Activated CD8-positive, alpha-beta memory T cell treated with anti-CD3 and anti-CD28 coated beads for 48 hours (primary cell): Measurements from ENCODE around the gene ARHGAP8.

ENCODE experiments used
- DNase-seq, 3 experiments: peaks; one replicate each; pipeline ENCODE4 v3.0.0-alpha.2; 2020; ENCODE audit warnings: low read depth in 2 of 3, low spot score in 2 of 3

ARHGAP8 gene

DNA sequence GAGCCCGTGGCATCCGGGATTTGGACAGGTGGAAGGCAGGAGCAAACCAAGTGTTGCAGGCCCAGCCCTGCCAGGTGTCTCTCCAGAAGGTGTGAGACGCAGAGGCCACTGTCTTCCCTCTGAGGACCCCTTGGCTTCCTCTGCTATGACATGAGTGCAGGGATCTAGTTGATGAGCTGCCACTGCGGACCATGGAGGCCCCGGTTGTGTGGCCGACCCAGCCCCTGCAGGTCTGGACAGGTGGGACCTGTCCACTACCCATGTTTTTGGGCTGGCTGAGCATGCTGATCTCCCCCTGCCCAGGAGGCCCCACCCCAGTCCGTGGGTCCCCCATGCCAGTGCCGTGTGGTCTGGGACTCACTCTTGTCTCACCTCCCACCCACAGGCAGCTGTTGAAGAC lies 27.5 kb upstream of the ARHGAP8 start:
- DNase-seq = no peak

DNA sequence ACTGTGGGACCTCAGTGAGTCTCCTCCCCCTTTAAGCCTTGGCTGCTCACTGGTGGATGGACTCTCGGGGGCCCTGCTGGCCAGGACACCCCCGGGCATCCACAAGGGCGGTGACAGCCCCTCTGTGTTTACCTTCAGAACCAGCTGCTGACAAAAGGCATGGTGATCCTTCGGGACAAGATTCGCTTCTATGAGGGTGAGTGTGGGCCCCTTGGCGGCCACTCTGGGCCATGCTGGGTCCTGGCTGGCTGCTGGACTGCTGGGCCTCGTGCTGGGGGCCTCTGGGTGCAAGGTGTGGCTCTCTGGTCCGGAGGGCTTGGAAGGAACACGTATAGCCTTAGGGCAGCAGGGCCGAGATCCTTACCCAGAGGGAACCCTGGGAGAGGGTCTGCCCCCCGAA lies 25.9 kb upstream of the ARHGAP8 start:
- no peak for DNase-seq

DNA sequence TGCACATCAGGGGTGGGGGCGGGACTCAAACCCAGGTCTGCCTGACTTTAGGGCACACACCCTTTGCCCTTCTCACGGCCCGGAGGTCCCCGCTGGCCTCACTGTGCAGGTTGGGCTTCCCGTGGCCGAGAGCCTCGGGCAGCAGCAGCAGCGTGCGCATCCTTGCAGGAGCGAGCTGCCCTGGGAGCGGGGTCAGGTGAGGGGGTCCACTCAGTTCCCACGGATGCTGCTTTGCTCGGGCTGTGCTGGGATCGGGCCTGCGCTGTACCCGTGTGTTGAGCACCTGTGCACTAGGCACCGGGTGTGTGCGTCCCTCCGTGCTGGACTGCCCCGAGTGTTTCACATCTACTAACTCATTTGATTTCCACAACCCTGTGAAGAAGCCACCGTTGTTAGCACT lies 25.2 kb upstream of the ARHGAP8 start:
- DNase-seq = no peak

DNA sequence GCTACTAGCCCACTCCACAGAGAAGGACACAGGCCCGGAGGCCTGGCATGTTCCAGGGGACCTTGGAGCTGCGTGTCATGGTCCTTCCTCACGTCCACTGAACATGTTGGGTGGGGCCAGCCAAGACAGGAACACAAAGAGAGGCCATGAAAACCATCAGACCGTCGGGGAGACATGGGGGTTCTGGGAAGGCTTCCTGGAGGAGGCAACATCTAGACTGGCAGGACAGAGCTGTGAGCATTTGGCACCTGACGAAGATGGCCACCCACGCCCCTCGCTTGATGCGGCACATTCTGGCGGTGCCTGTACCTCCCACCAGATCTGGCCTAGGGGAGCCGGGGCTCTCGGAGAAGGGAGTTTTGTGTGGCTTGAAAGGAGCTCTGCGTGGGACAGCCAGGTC lies 24.7 kb upstream of the ARHGAP8 start:
- no peak for DNase-seq

DNA sequence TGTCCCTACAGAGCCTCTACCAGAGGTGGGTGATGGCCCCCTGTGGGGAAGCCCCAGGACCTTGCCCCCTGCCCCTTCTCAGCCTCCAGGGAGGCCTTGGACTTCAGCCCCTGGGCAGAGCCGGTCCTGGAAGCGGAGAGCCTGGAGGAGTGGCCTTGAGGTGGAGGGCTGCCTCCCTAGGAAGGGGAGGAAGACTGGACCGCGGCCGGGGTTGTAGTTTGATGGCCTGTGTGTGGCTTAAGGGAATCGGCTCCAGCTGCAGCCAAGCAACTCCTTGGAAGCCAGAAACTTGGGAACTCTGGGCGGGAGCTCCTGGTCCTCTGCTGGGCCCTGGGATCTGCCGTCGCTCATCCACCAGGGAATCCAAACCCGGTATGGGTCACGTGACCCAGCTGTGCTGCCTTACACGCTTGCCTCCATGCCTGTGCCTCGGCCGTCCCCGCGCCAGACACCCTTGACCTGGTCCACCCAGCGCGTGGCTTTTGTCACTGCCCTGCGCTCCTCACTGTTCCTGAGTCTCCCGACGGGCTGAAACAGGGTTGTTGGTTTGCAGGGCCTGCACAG lies 23.5 kb upstream of the ARHGAP8 start:
- no peak for DNase-seq

DNA sequence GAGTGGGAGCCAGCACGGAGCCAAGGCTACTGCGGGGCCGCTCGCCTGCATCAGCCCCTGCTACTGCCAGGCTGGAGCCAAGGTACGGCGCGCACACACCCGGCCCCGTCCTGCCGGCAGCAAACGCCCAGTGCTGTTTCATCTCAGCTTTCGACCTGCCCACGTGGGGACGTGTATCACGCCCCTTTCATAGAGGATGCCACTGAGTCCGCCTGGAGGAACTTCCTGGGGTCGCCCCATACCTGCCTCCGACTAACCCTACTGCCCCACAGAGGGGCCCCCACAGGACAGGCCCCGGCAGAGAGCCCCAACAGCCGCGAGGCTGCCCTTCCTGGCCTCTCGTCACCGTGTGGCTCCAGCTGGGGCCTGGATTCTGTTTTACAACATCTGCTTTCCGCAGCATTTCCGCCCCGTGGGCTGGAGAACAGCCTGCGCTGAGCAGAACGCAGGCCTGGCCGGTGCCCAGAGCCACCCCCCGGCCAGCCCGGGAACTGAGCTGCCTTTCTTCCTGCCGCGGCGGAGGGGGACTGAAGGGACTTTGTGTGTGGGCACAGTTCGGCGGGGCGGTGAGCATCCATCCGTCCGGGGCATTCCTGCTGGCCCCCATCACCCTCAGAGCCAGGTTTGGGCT lies 22.9 kb upstream of the ARHGAP8 start:
- no peak for DNase-seq

DNA sequence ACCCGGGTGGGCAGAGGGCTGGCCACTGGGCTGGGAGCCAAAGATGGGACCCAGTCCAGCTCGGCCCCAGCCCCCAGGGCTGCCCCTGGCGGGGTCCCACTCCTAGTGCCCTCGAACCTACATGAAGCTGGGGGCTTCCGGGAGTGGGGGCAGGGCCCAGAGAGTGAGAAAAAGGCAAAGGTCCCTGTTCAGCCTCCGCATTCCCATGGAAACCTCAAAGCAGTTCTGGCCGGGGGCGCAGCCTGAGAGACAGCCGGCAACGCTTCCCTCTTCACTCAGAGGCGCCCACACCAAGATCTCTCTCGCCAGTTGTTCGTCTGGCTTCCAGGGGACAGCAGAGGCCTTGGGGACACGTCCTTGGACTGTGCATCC lies 22.4 kb upstream of the ARHGAP8 start:
- DNase-seq = no peak

DNA sequence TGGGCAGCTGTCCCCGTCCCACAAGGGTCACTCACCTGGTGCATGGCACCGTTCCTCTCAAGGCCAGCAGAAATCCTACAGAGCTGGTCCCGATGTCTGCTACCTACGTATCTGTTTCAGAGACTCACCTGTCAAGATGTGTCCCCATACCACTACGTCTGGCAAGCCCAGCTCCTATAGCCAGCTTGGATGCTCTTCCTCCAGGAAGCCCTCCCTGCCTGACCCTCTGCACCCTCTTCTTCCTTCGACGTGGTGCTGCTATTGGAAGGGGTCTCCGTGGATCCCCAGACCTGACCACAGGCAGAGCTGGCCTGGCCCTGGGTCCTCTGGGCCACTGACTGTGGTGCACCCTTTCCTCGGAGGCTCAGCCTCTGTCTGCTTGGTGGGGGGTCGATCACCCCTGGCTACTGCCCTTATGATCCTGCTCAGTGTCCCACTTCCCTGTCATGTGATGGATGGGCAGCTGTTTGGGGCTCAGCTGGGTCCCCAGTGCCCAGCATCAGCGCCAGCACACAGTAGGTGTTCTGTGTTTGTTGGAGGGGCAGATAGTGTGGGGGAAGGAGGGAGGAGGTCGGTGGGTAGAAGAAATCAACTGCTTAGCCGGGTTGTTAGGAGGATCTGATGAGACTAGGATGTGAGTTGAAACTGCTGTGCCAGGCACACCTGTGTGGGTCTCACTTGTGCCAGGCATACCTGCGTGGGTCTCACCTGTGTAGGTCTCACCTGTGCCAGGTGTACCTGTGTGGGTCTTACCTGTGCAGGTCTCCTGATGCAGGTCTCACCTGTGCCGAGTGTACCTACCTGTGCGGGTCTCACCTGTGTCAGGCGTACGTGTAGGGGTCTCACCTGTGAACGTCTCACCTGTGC lies 21.7 kb upstream of the ARHGAP8 start:
- DNase-seq = no peak

DNA sequence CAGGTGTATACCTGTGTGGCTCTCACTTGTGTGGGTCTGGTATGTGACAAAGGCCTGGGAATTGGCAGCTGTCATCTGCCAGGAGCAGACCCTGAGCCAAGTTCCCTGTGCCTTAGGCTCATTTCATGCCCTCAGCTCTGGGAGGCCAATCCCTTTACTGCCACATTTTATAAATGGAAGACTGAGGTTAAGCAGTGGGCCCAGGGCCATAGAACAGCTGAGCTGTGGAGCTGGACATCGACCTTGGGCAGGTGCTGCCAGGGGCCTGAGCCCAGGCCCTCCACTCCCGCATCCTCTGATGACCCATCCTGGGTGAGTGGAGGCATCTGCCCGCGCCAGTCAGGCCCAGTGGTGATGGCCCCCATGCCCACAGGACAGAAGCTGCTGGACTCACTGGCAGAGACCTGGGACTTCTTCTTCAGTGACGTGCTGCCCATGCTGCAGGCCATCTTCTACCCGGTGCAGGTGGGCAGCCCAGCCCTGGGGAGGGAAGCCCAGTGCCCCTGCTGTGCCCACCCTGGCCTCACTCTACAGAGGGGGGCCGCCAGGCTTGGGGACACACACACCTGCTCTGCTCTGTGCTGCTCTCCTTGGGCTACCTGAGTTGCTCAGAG lies 20.9 kb upstream of the ARHGAP8 start:
- no peak for DNase-seq

DNA sequence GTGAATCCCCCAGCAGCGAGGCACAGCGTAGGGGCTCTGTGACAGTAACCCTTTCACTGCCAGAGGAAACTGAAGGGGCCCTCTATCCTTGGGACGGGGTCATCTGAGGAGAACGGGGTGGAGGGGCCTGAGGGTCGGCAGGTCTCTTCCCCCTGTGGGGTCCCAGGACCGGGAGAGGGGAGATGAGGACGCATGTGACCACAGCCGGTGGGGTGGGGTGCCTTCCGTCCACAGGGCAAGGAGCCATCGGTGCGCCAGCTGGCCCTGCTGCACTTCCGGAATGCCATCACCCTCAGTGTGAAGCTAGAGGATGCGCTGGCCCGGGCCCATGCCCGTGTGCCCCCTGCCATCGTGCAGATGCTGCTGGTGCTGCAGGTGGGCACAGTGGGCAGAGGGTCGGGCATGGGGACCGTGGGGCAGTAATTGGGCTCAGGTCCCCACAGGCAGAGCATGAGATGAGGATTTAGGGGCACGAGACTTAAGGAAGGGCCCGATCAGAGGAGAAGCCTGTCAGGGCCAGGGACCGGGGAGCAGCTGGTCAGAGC lies 20.3 kb upstream of the ARHGAP8 start:
- no peak for DNase-seq

DNA sequence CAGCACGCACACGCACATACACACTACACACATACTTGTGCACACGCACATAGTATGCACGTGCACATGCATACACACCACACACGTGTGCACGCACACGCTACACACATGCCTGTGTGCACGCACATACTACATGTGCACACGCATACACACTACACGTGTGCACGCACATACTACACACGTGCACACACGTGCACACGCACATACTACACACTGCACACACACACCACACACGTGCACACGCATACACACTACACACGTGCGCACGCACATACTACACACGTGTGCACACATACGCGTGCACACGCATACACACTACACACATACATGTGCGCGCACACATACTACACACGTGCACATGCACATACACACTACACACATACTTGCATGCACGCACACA lies 19.7 kb upstream of the ARHGAP8 start:
- no peak for DNase-seq

DNA sequence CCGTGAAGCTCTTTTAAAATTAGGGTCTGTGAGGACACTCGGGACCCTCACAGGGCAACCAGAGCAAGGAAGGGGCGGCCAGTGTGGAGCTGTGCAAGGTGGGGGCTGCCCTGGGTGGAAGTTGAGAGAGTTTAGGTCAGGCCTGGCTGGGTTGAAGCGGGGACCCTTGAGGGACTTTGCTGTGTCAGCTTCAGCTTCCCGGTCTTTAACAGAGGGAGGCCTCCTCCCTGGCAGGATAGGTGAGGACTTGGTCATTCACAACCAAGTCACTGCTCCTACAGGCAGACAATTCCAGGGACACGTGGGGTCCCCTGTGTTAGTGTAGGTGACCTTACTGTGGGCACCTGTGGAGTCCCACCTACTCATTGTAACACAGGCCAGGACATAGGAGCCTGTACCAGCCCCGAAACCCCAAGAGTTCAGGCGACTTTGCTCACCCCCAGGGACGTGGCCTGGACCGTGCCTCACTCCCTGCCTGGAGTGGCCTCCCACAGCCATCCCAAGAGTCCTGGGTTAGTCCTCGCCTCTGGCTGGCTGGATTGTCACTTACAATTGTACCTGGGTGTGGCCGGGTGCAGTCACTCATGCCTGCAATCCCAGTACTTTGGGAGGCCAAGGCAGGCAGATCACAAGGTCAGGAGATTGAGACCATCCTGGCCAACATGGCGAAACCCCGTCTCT lies 18.8 kb upstream of the ARHGAP8 start:
- DNase-seq = no peak

DNA sequence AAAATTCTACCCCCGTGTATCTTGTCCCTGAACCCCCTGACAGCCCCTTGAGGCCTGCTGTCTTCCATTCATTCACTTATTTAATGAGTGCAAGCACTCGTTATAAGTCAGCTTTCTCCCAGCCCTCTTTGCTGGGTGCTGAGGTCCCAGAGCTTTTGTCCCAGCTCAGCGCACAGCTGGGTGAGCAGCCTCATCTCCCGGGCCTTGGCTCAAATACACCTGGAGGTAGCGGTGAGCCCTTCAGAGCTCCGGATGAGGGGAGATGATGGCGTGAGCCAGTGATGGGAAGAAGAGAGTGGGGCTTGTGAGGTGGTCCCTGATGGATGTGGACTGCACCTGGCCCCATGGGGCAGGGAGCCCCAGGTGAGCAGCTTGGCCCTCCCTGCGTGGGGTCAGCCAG lies 18.1 kb upstream of the ARHGAP8 start:
- no peak for DNase-seq

DNA sequence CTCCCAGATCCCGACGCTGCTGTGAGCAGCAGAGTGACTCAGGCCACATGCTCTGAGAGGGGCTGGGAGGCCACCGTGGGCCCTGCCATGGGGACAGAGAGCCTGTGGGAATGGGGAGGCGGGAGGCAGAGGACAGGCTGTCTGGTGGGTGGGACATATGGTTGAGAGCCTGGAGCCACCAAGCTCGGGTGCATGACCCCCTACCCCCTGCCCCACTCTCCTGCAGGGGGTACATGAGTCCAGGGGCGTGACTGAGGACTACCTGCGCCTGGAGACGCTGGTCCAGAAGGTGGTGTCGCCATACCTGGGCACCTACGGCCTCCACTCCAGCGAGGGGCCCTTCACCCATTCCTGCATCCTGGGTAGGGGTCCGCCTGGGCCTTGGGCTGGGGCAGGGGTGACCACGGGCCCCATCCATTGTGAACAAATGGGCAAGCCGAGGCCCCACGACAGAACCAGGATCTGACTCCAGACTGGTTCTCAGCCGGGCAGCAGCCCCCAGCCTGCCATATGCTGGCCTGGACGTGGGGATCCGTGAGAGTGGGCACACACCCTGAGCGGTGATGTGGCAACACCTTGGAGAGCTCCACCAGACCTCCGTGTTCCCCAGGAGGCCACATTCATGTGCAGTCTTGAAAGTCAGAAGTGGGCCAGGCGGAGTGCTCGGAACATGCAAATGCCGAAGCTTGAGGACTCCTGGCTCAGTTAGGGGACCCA lies 17.4 kb upstream of the ARHGAP8 start:
- no peak for DNase-seq

DNA sequence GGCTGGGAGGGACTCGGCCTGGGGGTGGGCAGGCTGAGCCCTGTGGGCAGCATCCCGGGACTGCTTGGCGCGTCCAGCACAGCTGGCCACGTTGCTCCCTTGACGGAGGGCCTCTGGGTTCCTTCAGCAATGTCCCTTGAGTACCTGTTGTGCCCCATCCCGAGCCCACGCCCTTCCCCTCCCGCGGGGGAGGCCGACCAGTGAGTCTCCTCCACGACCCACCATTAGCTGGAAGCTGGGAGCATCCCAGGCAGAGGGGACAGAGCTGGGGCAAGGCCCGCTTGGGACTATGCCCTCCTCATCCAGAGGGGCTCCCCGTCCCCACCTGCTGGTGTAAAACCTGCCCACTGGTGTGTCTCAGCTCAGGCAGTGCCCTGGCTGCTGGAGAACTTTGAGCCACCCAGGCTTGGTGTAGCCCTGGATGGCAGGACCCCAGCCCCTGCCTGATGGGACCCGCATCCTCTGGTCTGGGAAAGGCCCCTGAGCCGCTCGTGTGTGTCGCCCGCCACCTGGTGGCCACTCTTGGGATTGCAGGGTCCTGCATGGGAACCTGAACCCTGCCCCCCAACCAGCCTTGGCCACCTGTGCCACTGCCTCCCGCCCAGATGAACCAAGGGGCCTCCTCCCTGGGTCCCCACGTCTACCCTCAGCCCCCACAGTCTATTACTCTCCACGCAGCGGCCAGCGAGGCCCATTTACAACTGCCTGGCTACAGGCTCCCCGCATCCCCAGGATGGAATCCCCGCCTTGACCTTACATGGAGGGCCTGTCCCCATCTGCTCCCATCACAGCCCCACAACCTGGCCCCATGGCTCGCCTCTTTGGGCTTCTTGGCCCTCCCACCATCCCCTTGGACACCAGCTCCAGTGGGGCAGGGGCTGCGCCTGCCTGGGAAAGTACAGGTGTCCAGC lies 16.6 kb upstream of the ARHGAP8 start:
- DNase-seq = peak; percentile 63 to 97 (median 96)

DNA sequence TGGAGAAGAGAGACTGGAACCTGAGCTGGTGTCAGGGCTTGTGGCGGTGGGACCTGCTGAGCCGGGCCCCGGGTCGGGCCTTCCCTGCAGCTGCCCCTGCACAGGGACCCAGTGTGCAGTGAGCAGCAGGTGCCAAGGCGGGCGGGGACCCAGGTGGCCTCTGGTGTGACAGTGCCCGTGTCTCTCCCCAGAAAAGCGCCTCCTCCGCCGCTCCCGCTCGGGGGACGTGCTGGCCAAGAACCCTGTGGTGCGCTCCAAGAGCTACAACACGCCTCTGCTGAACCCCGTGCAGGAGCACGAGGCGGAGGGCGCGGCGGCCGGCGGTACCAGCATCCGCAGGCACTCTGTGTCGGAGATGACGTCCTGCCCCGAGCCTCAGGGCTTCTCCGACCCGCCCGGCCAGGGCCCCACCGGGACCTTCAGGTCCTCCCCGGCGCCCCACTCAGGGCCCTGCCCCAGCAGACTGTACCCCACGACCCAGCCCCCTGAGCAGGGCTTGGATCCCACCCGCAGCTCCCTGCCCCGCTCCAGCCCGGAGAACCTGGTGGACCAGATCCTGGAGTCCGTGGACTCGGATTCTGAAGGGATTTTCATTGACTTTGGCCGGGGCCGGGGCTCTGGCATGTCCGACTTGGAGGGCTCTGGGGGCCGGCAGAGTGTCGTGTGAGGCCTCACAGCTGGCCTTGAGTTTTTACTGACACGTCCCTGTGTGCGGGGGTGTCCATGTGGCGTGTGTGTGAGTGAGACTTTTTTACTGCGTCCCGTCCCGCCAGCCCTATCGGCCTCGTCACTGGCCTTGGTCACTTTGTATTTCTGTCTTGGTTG lies 15.6 kb upstream of the ARHGAP8 start:
- no peak for DNase-seq

DNA sequence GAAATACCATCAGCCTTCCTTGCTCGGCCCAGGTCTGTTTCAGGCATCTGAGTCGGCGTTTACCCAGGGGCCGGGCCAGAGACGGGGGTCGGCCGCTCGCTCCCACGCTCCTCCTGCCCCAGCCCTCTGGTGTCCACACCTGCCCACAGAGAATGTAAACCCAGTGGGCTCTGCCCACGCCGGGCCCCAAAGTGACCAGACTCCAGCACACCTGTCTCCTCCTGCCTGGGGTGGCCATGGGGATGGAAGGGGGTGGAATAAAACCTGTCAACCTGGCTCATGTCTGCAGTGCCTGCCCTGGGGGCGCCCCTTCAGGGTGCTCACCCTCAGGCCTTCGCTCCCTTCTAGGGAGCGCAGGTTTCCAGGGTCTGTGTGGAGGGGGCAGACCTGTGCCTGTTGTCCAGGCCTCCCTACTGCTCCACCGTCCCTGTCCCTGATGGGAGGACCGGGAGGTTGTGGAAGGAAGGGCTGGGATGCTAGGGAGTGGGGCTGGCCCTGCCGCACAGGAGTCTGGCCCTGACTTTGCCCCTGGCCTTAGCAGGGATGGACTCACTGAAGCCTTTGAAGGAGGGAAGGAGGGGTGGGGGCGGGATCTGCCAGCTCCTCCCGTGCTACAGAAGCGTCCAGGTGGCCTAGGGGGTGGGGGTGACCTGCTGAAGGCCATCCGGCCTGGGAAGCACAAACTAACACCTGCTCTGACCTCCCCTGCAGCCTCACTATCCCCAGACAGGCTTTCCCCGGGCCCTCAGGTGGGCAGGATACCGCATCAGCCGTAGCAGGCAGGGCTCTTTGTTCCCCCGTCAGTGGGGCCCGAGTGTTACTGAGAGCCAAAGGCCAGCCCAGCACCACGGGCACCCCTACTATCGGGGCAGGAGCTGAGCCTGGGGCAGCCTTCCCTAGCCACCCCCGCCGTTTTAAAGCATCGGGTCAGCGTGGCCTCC lies 14.7 kb upstream of the ARHGAP8 start:
- no peak for DNase-seq

DNA sequence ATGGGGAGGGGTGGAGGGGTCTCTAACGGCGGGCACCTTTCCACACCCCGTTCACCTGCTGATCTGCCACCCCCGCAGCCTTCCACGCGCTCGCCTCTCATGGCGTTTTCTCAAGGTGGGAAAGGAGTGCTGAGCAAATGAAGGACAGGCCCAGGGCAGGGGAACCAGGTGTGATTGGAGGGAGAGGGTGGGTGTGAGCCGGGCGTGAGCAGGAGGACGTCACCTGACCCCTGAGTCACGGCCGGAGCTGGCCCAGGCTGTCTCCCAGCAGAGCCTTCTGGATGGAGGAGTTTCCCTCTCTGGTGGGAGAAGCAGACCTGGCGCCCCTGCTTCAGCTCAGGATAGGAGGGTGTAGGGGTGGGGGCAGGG lies 14.0 kb upstream of the ARHGAP8 start:
- DNase-seq = no peak
